NCI-H82 treated with DMSO at 0.1 percent for 48 hours (cell line): ENCODE data around the gene NEURL1.
"Not testable (repeated sequence)": the region's sequence is repeated elsewhere in the genome, so short reads cannot be mapped to it uniquely, and the experiment has no call there.

Source experiments
- DNase-seq: peaks from one replicate; lab custom pipeline; 2025; ENCODE audit not compliant: unreplicated experiment; lab: John Stamatoyannopoulos, UW

Gene NEURL1

DNA sequence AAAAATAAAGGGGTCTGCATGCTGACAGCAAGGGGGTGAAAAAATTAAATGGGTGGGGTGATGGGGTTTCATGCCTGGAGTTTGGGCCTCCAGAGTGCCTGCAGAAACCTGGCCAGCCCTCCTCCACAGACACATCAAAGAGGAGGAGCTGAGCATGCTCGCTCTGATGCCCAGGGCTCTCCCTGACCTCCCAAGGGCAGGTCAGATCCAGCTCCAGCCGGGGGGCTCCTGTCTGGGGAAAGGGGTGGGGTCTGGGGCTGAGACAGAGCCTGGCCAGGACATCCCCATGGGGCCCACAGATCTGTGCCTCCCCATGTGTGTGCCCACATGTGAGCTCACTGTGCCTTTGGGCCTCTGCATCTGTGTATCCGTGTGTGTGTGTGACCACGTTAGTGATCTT lies 33.9 kb upstream of the NEURL1 start:
- DNase-seq: no peak

- DNase-seq: no peak
Observed at GRCh38 chr10:103463499-103463898, 30.0 kb upstream of the NEURL1 start.

DNA sequence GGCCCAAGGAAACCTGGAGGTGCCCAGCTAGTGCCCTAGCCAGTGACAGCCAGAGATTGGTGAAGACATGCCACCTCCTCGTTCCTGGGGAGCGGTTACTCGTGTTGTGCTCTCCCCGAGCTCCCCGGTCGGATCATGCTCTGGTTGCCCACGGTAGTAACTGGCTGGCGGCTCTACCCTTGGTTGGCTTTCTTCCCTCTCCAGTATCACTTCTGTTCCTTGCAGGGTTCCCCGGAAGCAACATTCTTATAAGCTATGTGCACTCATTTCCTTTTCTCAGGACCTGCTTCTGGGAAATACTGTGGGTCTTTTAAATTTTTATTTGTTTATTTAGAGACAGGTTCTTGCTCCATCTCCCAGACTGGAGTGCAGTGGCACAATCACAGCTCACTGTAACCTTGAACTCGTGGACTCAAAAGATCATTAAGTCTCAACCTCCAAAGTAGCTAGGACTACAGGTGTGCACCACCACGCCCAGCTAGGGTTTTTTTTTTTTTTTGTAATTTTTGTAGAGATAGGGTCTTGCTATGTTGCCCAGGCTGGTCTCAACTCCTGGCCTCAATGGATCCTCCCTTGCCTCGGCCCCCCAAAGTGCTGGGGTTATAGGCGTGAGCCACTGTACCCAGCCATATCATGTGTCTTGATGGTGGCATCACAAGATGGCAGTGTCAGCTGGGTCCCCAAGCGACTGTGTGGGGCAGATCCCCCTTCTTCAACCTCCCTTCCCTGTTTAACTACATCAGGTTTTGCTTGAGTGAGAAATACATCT lies 27.9 kb upstream of the NEURL1 start:
- no peak for DNase-seq

DNA sequence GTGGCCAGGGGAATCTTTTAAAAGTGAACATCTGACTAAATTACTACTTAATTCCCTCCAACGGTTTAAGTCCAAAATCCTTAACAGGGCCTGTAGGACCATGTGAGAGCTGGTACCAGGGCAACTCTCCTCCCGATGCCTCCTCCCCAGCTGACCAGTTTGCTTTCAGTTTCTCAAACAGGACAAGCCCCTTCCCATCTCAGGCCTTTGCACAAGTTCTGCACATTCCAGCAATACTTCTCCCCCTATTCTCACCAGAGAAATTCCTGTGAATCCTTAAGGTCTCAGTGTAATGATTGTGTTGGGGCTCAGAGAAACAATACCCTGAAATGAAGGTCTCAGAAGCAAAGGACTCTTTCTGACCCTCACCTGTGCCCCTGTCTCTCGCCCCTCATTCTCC lies 26.8 kb upstream of the NEURL1 start:
- DNase-seq: no peak

GRCh38 chr10:103467406-103467805 lies 26.1 kb upstream of the NEURL1 start:
- DNase-seq: no peak

GRCh38 chr10:103469201-103469600 lies 24.3 kb upstream of the NEURL1 start:
- no peak for DNase-seq

- no peak for DNase-seq
Observed at GRCh38 chr10:103470761-103471653, 22.5 kb upstream of the NEURL1 start.

DNA sequence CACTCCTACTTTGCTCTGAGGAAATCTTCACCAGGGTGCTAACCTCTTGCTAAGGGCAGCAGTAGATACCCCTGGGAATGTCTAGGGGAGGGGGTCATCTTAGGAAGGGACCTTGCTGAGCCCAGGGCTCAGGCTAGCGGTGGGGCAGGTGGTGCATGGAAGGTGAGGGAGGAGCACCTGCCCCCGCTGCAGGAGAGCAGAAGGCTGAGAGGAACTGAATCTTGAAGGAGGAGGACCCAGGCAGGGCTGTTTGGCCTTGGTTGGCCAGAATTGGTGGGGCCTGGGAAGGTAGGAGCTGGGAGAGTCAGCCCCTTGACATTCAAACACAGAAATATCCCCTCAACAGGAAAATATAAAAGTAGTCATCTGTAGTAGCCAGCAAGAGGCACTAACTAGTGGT lies 21.5 kb upstream of the NEURL1 start:
- no peak for DNase-seq

DNA sequence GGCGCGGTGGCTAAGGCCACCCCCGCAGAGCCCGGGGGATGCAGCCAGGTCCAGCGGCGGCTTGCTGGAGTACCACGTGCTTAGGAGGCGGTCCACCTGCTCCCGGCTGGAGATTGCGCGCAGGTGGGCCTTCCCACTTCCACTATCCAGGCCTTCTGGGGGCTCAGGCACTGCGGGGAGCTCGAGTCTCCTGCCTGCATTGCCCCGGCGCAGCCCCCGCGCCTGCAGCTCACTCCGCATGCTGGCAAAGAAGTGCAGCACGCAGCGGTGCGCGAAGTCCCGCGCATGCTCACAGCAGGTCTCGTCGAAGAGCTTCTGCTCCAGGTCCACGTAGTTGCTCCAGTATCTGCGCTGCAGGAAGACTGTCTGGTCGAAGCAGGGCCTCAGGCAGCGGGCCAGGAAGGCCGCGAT lies 20.2 kb upstream of the NEURL1 start:
- DNase-seq: no peak

- no peak for DNase-seq
Observed at GRCh38 chr10:103474077-103474476, 19.4 kb upstream of the NEURL1 start.

- no peak for DNase-seq
Observed at GRCh38 chr10:103475437-103475836, 18.1 kb upstream of the NEURL1 start.

GRCh38 chr10:103476046-103476768 lies 17.3 kb upstream of the NEURL1 start:
- no peak for DNase-seq

DNA sequence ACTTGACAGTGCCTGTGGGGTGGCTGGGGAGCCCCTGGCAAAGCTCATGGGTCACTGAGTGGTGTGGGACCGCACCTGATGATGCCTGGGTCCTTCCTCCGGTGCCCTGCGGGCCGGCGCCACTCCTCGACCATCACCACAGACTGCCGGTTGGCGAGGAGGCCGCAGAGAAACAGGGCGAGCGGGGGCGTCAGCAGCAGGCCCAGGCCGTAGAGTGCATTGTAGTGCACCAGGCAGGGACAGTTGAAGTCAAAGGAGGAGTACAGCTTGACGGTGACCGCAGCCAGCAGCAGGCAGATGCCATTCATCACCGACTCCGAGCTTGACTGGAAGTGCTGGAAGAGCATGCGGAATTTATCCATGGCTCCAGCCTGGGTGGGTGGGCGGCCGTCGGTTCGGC lies 14.8 kb upstream of the NEURL1 start:
- no peak for DNase-seq

DNA sequence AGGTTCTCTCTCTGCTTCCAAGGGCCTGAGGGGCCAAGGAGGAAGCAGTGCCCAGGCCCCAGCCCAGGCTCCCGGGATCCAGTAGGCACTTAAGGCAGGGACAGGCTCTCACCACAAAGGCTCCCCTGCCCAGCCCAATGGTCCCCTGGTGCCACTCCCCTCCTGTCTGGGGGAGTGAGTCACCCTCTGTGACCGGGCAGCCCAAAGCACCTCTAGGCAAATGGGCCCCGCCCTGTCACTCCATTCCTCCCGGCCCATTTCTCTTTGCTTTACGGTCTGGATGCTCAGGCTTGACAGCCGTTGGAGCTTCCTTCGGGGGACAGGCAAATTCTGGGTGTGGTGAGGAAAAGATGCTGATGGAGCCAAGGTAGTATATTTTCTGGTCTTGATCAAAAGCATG lies 14.4 kb upstream of the NEURL1 start, which contains the start of gene CALHM3:
Gene CALHM3 (minus strand): TSS at position 106 of the 400 bp plus-strand sequence. CDS start 208 bp downstream, outside the sequence.
- no peak for DNase-seq

DNA sequence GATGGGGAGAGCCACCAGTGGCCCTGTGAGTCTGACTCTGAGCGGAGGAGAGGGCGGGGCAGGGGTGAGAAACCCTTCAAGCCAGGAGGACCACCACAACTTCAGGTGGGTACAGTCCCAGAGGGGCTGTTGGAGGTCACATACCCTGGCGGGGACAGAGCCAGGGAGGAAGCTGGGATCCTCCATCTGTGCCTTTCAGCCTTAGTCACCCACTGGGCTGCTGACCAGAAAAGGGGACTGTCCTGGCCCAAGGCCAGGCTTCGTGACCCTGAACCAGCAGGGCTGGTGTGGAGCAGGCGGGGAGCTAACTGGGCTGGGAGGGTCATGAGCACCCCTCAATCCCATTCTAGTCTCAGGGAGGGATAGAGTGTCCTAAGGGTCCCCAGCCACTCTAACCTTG lies 13.0 kb upstream of the NEURL1 start:
- DNase-seq: no peak

- DNase-seq: peak; percentile 33
Observed at GRCh38 chr10:103481974-103482531, 11.5 kb upstream of the NEURL1 start.

DNA sequence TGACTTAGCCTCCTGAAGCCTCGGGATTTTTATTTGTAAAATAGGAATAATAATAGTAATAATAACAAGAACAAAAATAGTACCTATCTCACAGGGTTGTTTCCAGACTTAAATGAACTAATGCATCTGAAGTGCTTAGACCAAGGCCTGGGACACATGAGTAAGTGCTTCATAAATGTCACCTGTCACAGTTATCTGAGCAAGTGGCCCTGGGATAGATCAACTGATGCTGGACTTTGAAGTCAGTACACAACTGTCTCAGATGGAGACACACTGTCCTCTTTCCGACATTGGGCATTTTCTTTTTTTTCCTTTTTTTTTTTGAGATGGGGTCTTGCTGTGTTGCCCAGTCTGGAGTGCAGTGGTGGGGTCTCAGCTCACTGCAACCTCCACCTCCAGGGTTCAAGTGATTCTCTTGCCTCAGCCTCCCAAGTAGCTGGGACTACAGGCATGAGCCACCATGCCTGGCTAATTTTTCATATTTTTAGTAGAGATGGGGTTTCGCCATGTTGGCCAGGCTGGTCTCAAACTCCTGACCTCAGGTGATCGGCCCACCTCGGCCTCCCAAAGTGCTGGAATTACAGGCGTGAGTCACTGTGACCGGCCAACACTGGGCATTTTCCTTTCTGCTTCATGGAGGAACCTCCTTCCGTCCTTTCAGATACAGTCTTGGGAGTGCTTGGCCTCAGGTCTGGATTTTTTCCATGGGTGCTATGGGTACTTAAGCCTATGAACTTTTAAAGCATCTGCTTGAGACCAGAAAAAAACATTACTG lies 6.7 kb upstream of the NEURL1 start:
- DNase-seq: not testable (repeated sequence)

DNA sequence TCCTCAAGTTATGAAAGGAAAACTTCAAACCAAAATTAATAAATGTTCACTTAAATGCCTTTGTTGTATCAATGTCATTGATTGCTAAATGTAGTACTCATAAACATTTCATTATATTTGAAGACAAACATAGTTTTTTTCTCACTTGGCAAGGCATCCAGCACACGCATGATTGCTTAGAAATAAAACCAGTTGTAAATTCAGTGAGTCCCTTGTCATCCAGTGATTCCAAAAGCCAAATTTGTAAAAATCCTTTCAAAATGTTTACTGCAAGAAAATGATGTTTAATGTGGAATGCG lies 6.1 kb upstream of the NEURL1 start:
- no peak for DNase-seq

- no peak for DNase-seq
Observed at GRCh38 chr10:103490986-103491314, 2.6 kb upstream of the NEURL1 start.

- DNase-seq: no peak
Observed at GRCh38 chr10:103491729-103492364, 1.7 kb upstream of the NEURL1 start.
